Mammary epithelial cell (primary cell): ENCODE results near the gene KRT71.

Source experiments
- EZH2 ChIP-seq: IDR thresholded peaks from 2 replicates; pipeline ENCODE4 v1.6.1; 2012; ENCODE audit warnings: low read length, inconsistent platforms, borderline replicate concordance
- TF ChIP-seq, protein P1 (sequence below), 2 donors: IDR thresholded peaks in 1 of 2; conservative IDR thresholded peaks in 1 of 2; 2 replicates each; pipeline ENCODE4 v1.5.1; 2011 to 2012; ENCODE audit warnings: inconsistent platforms in 2 of 2, low read length in 2 of 2, mild to moderate bottlenecking in 2 of 2, control low read depth in 1 of 2, low read depth in 1 of 2; ENCODE audit not compliant: insufficient read depth in 1 of 2; ENCODE audit errors: extremely low read depth in 1 of 2

DNA sequence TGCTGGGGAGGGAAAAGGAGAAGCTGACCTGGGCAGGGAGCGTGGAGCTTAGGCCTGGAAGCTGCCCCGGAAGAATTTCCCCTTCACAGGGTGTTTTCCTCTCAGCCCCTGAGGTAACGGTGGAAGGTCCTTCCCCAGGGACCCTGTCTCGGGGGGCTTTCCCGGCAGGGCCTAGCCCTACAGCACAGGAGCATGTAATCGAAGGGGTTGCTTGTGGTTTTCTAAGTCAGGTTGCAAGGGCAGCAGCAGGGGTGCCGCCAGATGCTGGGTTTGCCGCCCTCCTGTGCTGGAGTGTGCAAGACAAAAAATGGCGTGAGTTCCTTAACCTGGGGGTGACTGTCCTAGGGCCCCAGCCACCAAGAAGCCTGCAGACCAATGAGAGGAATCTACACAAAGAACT is 22.3 kb upstream of the KRT71 start:
- TF ChIP-seq, protein P1, sequence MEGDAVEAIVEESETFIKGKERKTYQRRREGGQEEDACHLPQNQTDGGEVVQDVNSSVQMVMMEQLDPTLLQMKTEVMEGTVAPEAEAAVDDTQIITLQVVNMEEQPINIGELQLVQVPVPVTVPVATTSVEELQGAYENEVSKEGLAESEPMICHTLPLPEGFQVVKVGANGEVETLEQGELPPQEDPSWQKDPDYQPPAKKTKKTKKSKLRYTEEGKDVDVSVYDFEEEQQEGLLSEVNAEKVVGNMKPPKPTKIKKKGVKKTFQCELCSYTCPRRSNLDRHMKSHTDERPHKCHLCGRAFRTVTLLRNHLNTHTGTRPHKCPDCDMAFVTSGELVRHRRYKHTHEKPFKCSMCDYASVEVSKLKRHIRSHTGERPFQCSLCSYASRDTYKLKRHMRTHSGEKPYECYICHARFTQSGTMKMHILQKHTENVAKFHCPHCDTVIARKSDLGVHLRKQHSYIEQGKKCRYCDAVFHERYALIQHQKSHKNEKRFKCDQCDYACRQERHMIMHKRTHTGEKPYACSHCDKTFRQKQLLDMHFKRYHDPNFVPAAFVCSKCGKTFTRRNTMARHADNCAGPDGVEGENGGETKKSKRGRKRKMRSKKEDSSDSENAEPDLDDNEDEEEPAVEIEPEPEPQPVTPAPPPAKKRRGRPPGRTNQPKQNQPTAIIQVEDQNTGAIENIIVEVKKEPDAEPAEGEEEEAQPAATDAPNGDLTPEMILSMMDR (conservative IDR thresholded peaks at IDR 0.05 in 1 of 2, IDR thresholded peaks at IDR 0.05 in 1 of 2; ENCODE audit: extremely low read depth in 1 of 2, insufficient read depth in 1 of 2, low read depth in 1 of 2, low read length in 2 of 2), result no peak
- TF ChIP-seq EZH2, result no peak
